Fibroblast of pulmonary artery (primary cell): ENCODE measurements around the gene CALCOCO1.

Experiments
- DNase-seq: peaks from one replicate; pipeline ENCODE4 v3.0.0-alpha.2; 2010; ENCODE audit warnings: low read depth
- H3K4me3 ChIP-seq: replicated peaks from 2 replicates; pipeline ENCODE4 v1.5.1; 2011; ENCODE audit warnings: low read depth, mild to moderate bottlenecking, control low read depth, low read length, moderate library complexity
- CTCF ChIP-seq: IDR thresholded peaks from 2 replicates; pipeline ENCODE4 v1.5.1; 2011; ENCODE audit warnings: mild to moderate bottlenecking, control low read depth, low read length, inconsistent platforms; ENCODE audit errors: missing control alignments

Gene CALCOCO1

GRCh38 chr12:53734425-53734824 is 7.2 kb upstream of the CALCOCO1 start:
- TF ChIP-seq CTCF: no peak
- no peak overlapping the region for H3K4me3 ChIP-seq
- DNase-seq: no peak

- TF ChIP-seq CTCF: no peak
- no peak for DNase-seq
- no peak overlapping the region for H3K4me3 ChIP-seq
Observed at GRCh38 chr12:53733807-53734200, 6.6 kb upstream of the CALCOCO1 start.

GRCh38 chr12:53733051-53733806 is 6.0 kb upstream of the CALCOCO1 start:
- DNase-seq: no peak

GRCh38 chr12:53729644-53730043 is 2.4 kb upstream of the CALCOCO1 start:
- TF ChIP-seq CTCF: no peak
- no peak for DNase-seq
- H3K4me3 ChIP-seq: no peak overlapping the region

More at GRCh38 chr12:53733051-53733806, 6.0 kb upstream of the CALCOCO1 start:
- H3K4me3 ChIP-seq: no peak overlapping the region
- no peak for TF ChIP-seq CTCF

GRCh38 chr12:53728206-53728605 is 954 bp upstream of the CALCOCO1 start:
- no peak for TF ChIP-seq CTCF
- no peak for DNase-seq
- peak overlapping the region; percentile 63 for H3K4me3 ChIP-seq

- TF ChIP-seq CTCF: no peak
- DNase-seq: peak; percentile 44
Observed at GRCh38 chr12:53726946-53727309, 324 bp downstream of the CALCOCO1 start.

GRCh38 chr12:53726341-53726740 is 911 bp downstream of the CALCOCO1 start:
- TF ChIP-seq CTCF: no peak
- DNase-seq: no peak
- peak overlapping the region; percentile 63 for H3K4me3 ChIP-seq

More at GRCh38 chr12:53726946-53727309, 324 bp downstream of the CALCOCO1 start:
- H3K4me3 ChIP-seq: peak overlapping the region; percentile 63
